SK-N-SH treated with all-trans-retinoic acid at 6 μM for 48 hours (cell line): ENCODE data around the gene TRPV4.

ENCODE experiments used
- BACH2 ChIP-seq: fragments of 250-450 bp; sonication (Bioruptor Pico); IDR thresholded peaks from 2 replicates; pipeline ENCODE4 v1.9.0; 2021; ENCODE audit warnings: mild to moderate bottlenecking, borderline replicate concordance
- ESRRG ChIP-seq: fragments of 250-450 bp; sonication (Bioruptor Pico); IDR thresholded peaks from 2 replicates; pipeline ENCODE4 v1.6.1; 2021; ENCODE audit warnings: mild to moderate bottlenecking
- PPARA ChIP-seq: fragments of 250-450 bp; sonication (Bioruptor Pico); IDR thresholded peaks from 2 replicates; pipeline ENCODE4 v1.5.0; 2020; ENCODE audit warnings: mild to moderate bottlenecking, borderline replicate concordance
- SNAI2 ChIP-seq: fragments of 250-450 bp; sonication (Bioruptor Pico); IDR thresholded peaks from 2 replicates; pipeline ENCODE4 v1.5.0; 2020; ENCODE audit warnings: mild to moderate bottlenecking, moderate library complexity
- TCF4 ChIP-seq: fragments of 250-450 bp; sonication (Bioruptor Pico); IDR thresholded peaks from 2 replicates; pipeline ENCODE4 v1.8.0; 2021; ENCODE audit warnings: mild to moderate bottlenecking, moderate library complexity, borderline replicate concordance
- ZC3H10 ChIP-seq: fragments of 250-450 bp; sonication (Bioruptor Pico); IDR thresholded peaks from 2 replicates; pipeline ENCODE4 v1.5.1; 2021; ENCODE audit warnings: mild to moderate bottlenecking, moderate library complexity
- ZFP3 ChIP-seq: fragments of 250-450 bp; sonication (Bioruptor Pico); IDR thresholded peaks from 2 replicates; pipeline ENCODE4 v1.5.0; 2020; ENCODE audit warnings: mild to moderate bottlenecking, moderate library complexity
- ZNF8 ChIP-seq: fragments of 450-650 bp; formaldehyde crosslinking; IDR thresholded peaks from 2 replicates; pipeline ENCODE4 v1.5.0; 2020; ENCODE audit warnings: mild to moderate bottlenecking, moderate library complexity
- TF ChIP-seq, protein P1 (sequence below): fragments of 250-450 bp; sonication (Bioruptor Pico); IDR thresholded peaks from 2 replicates; pipeline ENCODE4 v1.8.0; 2020; ENCODE audit warnings: mild to moderate bottlenecking, moderate library complexity, borderline replicate concordance
- TF ChIP-seq, protein P2 (sequence below): fragments of 250-450 bp; sonication (Bioruptor Pico); IDR thresholded peaks from 2 replicates; pipeline ENCODE4 v1.5.1; 2020; ENCODE audit warnings: low read depth, mild to moderate bottlenecking, moderate library complexity

DNA sequence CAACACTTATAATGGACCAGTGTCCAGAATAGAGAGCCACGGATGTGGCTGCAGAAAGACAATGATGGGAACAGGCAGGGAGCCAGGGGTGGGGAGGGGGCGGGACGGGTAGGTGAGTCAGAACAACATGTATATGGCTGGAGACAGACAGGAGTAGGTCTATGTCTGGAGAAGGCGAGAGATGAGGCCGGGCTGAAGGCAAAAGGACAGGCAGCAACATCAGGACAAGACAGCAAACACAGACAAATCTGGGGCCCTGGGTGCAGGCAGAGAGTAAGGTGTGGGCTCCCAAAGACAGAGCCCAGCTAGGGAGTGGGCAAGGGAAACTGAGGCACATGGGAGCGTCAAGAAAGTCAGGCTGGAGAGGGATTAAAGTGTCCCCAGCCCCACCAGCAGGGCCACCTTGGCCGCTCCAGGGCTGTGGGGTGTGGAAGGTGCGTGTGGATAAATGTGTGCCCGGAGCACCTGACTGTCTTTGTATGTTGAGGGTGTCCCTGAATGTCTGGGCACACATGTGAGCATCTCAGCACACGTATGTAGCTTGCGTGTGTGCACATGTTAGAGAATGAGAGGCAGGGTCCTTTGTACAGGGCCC lies 75.4 kb downstream of the TRPV4 start:
- TF ChIP-seq ZFP3 (CRISPR knock-in tag) (no peak), ZC3H10 (CRISPR knock-in tag) (no peak), PPARA (CRISPR knock-in tag) (no peak), BACH2 (CRISPR knock-in tag) (no peak), SNAI2 (no peak), TCF4 (CRISPR knock-in tag) (no peak), ESRRG (CRISPR knock-in tag) (no peak), ZNF8 (CRISPR knock-in tag) (no peak)
- TF ChIP-seq, protein P1, sequence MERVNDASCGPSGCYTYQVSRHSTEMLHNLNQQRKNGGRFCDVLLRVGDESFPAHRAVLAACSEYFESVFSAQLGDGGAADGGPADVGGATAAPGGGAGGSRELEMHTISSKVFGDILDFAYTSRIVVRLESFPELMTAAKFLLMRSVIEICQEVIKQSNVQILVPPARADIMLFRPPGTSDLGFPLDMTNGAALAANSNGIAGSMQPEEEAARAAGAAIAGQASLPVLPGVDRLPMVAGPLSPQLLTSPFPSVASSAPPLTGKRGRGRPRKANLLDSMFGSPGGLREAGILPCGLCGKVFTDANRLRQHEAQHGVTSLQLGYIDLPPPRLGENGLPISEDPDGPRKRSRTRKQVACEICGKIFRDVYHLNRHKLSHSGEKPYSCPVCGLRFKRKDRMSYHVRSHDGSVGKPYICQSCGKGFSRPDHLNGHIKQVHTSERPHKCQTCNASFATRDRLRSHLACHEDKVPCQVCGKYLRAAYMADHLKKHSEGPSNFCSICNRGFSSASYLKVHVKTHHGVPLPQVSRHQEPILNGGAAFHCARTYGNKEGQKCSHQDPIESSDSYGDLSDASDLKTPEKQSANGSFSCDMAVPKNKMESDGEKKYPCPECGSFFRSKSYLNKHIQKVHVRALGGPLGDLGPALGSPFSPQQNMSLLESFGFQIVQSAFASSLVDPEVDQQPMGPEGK (CRISPR knock-in tag), result no peak
- TF ChIP-seq, protein P2, sequence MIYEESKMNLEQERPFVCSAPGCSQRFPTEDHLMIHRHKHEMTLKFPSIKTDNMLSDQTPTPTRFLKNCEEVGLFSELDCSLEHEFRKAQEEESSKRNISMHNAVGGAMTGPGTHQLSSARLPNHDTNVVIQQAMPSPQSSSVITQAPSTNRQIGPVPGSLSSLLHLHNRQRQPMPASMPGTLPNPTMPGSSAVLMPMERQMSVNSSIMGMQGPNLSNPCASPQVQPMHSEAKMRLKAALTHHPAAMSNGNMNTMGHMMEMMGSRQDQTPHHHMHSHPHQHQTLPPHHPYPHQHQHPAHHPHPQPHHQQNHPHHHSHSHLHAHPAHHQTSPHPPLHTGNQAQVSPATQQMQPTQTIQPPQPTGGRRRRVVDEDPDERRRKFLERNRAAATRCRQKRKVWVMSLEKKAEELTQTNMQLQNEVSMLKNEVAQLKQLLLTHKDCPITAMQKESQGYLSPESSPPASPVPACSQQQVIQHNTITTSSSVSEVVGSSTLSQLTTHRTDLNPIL (CRISPR knock-in tag), result no peak
